ENCODE results near the gene DCAKD. TPM values are rescaled to one million over a fixed set of nuclear protein-coding genes. Genes with fewer than 3 reads are reported as not detected.

DCAKD gene
- total and polyA plus RNA-seq, 2 of the 8 experiments (the other 6 are each of a cell fraction or from before 2014, with no cell fraction given) = 35.6 to 52.9 TPM

GRCh38 chr17:45042346-45043120, 8.9 kb downstream of the DCAKD start (continued):
- TF ChIP-seq JUND (IDR thresholded peaks at IDR 0.05; ENCODE audit: low read length) (no peak), TBP (IDR thresholded peaks at IDR 0.05; ENCODE audit: low read depth, low read length) (no peak), CBX8 (IDR thresholded peaks at IDR 0.05; ENCODE audit: borderline replicate concordance, low read depth, low read length) (no peak), SP4 (IDR thresholded peaks at IDR 0.05; ENCODE audit: low read length) (no peak), POLR2A (IDR thresholded peaks at IDR 0.05; ENCODE audit: control extremely low read depth in 1 of 2, low read depth in 2 of 2, low read length in 2 of 2) (no peak), YY1 (IDR thresholded peaks at IDR 0.05; ENCODE audit: low read depth, low read length) (no peak), RBBP5 (IDR thresholded peaks at IDR 0.05; ENCODE audit: borderline replicate concordance, low read depth, low read length) (no peak), SIRT6 (IDR thresholded peaks at IDR 0.05; ENCODE audit: low read length) (no peak)
- TF ChIP-seq, protein P1, sequence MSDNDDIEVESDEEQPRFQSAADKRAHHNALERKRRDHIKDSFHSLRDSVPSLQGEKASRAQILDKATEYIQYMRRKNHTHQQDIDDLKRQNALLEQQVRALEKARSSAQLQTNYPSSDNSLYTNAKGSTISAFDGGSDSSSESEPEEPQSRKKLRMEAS (IDR thresholded peaks at IDR 0.05) = no peak
